ENCODE results near the gene OSCP1.

The OSCP1 gene

GRCh38 chr1:36486439-36487335 is 36.4 kb upstream of the OSCP1 start:
- TF ChIP-seq EZH2 (IDR thresholded peaks at IDR 0.05; ENCODE audit: borderline replicate concordance, low read length) (no peak), CTCF (IDR thresholded peaks at IDR 0.05; ENCODE audit: low read length) (no peak)
- no peaks in the 10 kb centered on the region for H3K79me2 ChIP-seq (ENCODE audit: insufficient read depth, low read length)
- H3F3A ChIP-seq (ENCODE audit: insufficient read depth, low read length), result no peaks in the 10 kb centered on the region
- no peak overlapping the region for H3K4me3 ChIP-seq (ENCODE audit: low read depth, low read length, poor library complexity, severe bottlenecking)
- no peaks in the 10 kb centered on the region for H4K20me1 ChIP-seq (ENCODE audit: insufficient read depth, low read length)
- peaks cover 18% of the 10 kb centered on the region; the same call in 1 of the 2 replicates for H3K27me3 ChIP-seq (ENCODE audit: insufficient read depth, low read length)
- peaks cover 8% of the 10 kb centered on the region for H3K4me1 ChIP-seq (ENCODE audit: insufficient read depth, low read length, severe bottlenecking)
- no peak overlapping the region for H3K27ac ChIP-seq (ENCODE audit: low read depth, low read length, poor library complexity, severe bottlenecking)
- no peak overlapping the region for H2AFZ ChIP-seq (ENCODE audit: low read length)
- H3K9ac ChIP-seq (ENCODE audit: low read length), result no peak overlapping the region
- peak overlapping the region; percentile 14; the same call in 1 of the 2 replicates for H3K4me2 ChIP-seq (ENCODE audit: low read length)
- no peaks in the 10 kb centered on the region for H3K36me3 ChIP-seq (ENCODE audit: insufficient read depth, low read length)
- no peaks in the 10 kb centered on the region for H3K9me3 ChIP-seq (ENCODE audit: low read length)
- no peaks in the 10 kb centered on the region for H3K9me2 ChIP-seq (ENCODE audit: low read depth, low read length)

DNA sequence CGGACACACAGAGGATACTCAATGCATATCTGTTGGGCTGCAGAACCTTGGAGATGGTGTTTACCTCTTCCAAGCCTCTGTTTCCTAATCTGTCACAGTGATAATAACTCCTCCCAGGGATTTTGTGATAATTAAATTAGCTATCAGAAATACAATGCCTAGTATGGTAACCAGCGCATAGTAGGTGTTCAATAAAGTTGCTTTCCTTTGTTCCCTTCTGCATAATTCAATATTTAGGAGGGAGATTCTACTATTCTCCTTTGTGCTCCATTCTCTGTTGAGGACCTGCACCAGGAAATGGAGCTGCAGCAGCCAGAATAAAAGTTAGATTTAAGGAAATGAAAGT is 35.8 kb upstream of the OSCP1 start:
- H3K4me1 ChIP-seq (ENCODE audit: insufficient read depth, low read length, severe bottlenecking), result peaks cover 8% of the 10 kb centered on the region
- no peak overlapping the region for H3K9ac ChIP-seq (ENCODE audit: low read length)
- no peaks in the 10 kb centered on the region for H3K9me3 ChIP-seq (ENCODE audit: low read length)
- peaks cover 18% of the 10 kb centered on the region; the same call in 1 of the 2 replicates for H3K27me3 ChIP-seq (ENCODE audit: insufficient read depth, low read length)
- no peaks in the 10 kb centered on the region for H3K79me2 ChIP-seq (ENCODE audit: insufficient read depth, low read length)
- no peak overlapping the region for H3K4me2 ChIP-seq (ENCODE audit: low read length)
- no peaks in the 10 kb centered on the region for H3K36me3 ChIP-seq (ENCODE audit: insufficient read depth, low read length)
- H4K20me1 ChIP-seq (ENCODE audit: insufficient read depth, low read length), result no peaks in the 10 kb centered on the region
- no peak overlapping the region for H2AFZ ChIP-seq (ENCODE audit: low read length)
- no peaks in the 10 kb centered on the region for H3K9me2 ChIP-seq (ENCODE audit: low read depth, low read length)
- no peak overlapping the region for H3K27ac ChIP-seq (ENCODE audit: low read depth, low read length, poor library complexity, severe bottlenecking)
- no peaks in the 10 kb centered on the region for H3F3A ChIP-seq (ENCODE audit: insufficient read depth, low read length)
- TF ChIP-seq CTCF (IDR thresholded peaks at IDR 0.05; ENCODE audit: low read length), result no peak
- TF ChIP-seq EZH2 (IDR thresholded peaks at IDR 0.05; ENCODE audit: borderline replicate concordance, low read length), result no peak
- H3K4me3 ChIP-seq (ENCODE audit: low read depth, low read length, poor library complexity, severe bottlenecking), result no peak overlapping the region

GRCh38 chr1:36484099-36484498 is 33.8 kb upstream of the OSCP1 start:
- Histone ChIP-seq H3K27me3 (ENCODE audit: insufficient read depth, low read length) (peaks cover 18% of the 10 kb centered on the region), H2AFZ (ENCODE audit: low read length) (no peak overlapping the region), H3K9ac (ENCODE audit: low read length) (no peak overlapping the region), H3K9me2 (ENCODE audit: low read depth, low read length) (no peaks in the 10 kb centered on the region), H3K4me1 (ENCODE audit: insufficient read depth, low read length, severe bottlenecking) (peaks cover 8% of the 10 kb centered on the region), H4K20me1 (ENCODE audit: insufficient read depth, low read length) (no peaks in the 10 kb centered on the region), H3K79me2 (ENCODE audit: insufficient read depth, low read length) (no peaks in the 10 kb centered on the region), H3K4me3 (ENCODE audit: low read depth, low read length, poor library complexity, severe bottlenecking) (no peak overlapping the region), H3K4me2 (ENCODE audit: low read length) (no peak overlapping the region), H3K36me3 (ENCODE audit: insufficient read depth, low read length) (no peaks in the 10 kb centered on the region), H3K9me3 (ENCODE audit: low read length) (no peaks in the 10 kb centered on the region), H3F3A (ENCODE audit: insufficient read depth, low read length) (no peaks in the 10 kb centered on the region), H3K27ac (ENCODE audit: low read depth, low read length, poor library complexity, severe bottlenecking) (no peak overlapping the region)
- no peak for TF ChIP-seq EZH2 (IDR thresholded peaks at IDR 0.05; ENCODE audit: borderline replicate concordance, low read length)
- no peak for TF ChIP-seq CTCF (IDR thresholded peaks at IDR 0.05; ENCODE audit: low read length)
